GM12878 (cell line): ENCODE data around the gene UBE2J2. TPM values are rescaled to one million over a fixed set of nuclear protein-coding genes. Genes with fewer than 3 reads are reported as not detected.
A peak's percentile ranks its signal among the peaks of the same experiment; 100 is the strongest.

ENCODE experiments used
- ATAC-seq: fragments of 200-7000 bp; cut with Tn5 transposase; 3 replicates; pipeline ENCODE4 v1.9.1; 2020; ENCODE audit warnings: mild to moderate bottlenecking, moderate library complexity
- BruUV-seq: library from RNA; stranded (reverse); fragments of 400-500 nt; replicated peaks from 2 replicates; lab custom pipeline; 2021; lab: Mats Ljungman, UMichigan
- CTCF ChIA-PET: fragments of 300-600 bp; sonication (Branson Sonifier 250); formaldehyde crosslinking; extraction: SDS; loops from one replicate; lab custom pipeline; 2021; ENCODE audit warnings: inconsistent platforms; lab: Yijun Ruan, JAX
- POLR2A ChIA-PET: fragments of 350-600 bp; formaldehyde crosslinking; extraction: SDS; loops from one replicate; lab custom pipeline; 2021; ENCODE audit warnings: inconsistent platforms; lab: Charles Lee
- RAD21 ChIA-PET: fragments of 300-600 bp; sonication (Branson Sonifier 250); formaldehyde crosslinking; loops from one replicate; lab custom pipeline; 2023; ENCODE audit warnings: antibody characterized with exemption; ENCODE audit not compliant: unreplicated experiment; lab: Charles Lee
- SMC1A ChIA-PET: fragments of 300-600 bp; sonication (Branson Sonifier 250); formaldehyde crosslinking; loops from one replicate; lab custom pipeline; 2023; ENCODE audit not compliant: unreplicated experiment, uncharacterized antibody; lab: Charles Lee
- DNase-seq: peaks from one replicate; pipeline ENCODE4 v3.0.0-alpha.2; 2011; ENCODE audit warnings: low read depth, low spot score
- FAIRE-seq: peaks from 3 replicates; lab custom pipeline; 2011; peaks lifted over from hg19 to GRCh38; lab: Jason Lieb, UNC
- H2AFZ ChIP-seq: 2 replicates; pipeline ENCODE4 v1.6.0; 2011; ENCODE audit warnings: low read depth, low read length, control low read depth; ENCODE audit not compliant: control insufficient read depth
- H3K27ac ChIP-seq: 2 replicates; pipeline ENCODE4 v1.5.1; 2011; ENCODE audit warnings: control low read depth; ENCODE audit not compliant: control insufficient read depth, insufficient read depth
- H3K27me3 ChIP-seq, 2 experiments: replicated peaks in 1 of 2; 2 replicates each; pipeline versions ENCODE4 v1.6.0 to v1.6.1; 2011; ENCODE audit warnings: low read length in 1 of 2; ENCODE audit not compliant: control insufficient read depth in 2 of 2, insufficient read depth in 2 of 2
- H3K36me3 ChIP-seq, 2 experiments: 2 replicates each; pipeline ENCODE4 v1.5.1; 2011; ENCODE audit warnings: low read length in 1 of 2; ENCODE audit not compliant: control insufficient read depth in 2 of 2, insufficient read depth in 2 of 2
- H3K4me1 ChIP-seq: 2 replicates; pipeline ENCODE4 v1.6.1; 2011; ENCODE audit warnings: mild to moderate bottlenecking, low read length, moderate library complexity, mixed read lengths; ENCODE audit not compliant: control insufficient read depth, insufficient read depth
- H3K4me2 ChIP-seq: 2 replicates; pipeline ENCODE4 v1.6.0; 2011; ENCODE audit warnings: control low read depth; ENCODE audit not compliant: control insufficient read depth, insufficient read depth
- H3K4me3 ChIP-seq: fragments of 200-600 bp; sonication (generic); 2 replicates; pipeline ENCODE4 v1.5.1; 2016
- H3K79me2 ChIP-seq: 2 replicates; pipeline ENCODE4 v1.6.0; 2011; ENCODE audit warnings: low read length; ENCODE audit not compliant: control insufficient read depth, insufficient read depth
- H3K9ac ChIP-seq: 2 replicates; pipeline ENCODE4 v1.8.0; 2011; ENCODE audit warnings: low read length, control low read depth, mixed read lengths; ENCODE audit not compliant: control insufficient read depth, insufficient read depth
- H3K9me3 ChIP-seq: replicated peaks from 3 replicates; pipeline ENCODE4 v1.5.1; 2011; ENCODE audit warnings: mild to moderate bottlenecking, low read length; ENCODE audit not compliant: control insufficient read depth, insufficient read depth
- H4K20me1 ChIP-seq: 2 replicates; pipeline ENCODE4 v1.6.0; 2011; ENCODE audit not compliant: control insufficient read depth, insufficient read depth
- CUX1 ChIP-seq: IDR thresholded peaks from 2 replicates; pipeline ENCODE4 v1.6.1; 2012; ENCODE audit warnings: improper control_type of control experiment, low read depth, low read length; ENCODE audit not compliant: insufficient replicate concordance
- EGR1 ChIP-seq, 2 experiments: IDR thresholded peaks; 1 replicate in 1 of 2; 2 replicates in 1 of 2; pipeline ENCODE4 v1.6.1; 2011 to 2012; ENCODE audit warnings: low read depth in 2 of 2, low read length in 2 of 2, borderline replicate concordance in 1 of 2, mild to moderate bottlenecking in 1 of 2, moderate library complexity in 1 of 2
- EP300 ChIP-seq, 2 experiments: fragments of 150-350 bp in 1 of 2; IDR thresholded peaks; 2 replicates each; pipeline ENCODE4 v1.6.1; 2011 to 2012; ENCODE audit warnings: low read depth in 2 of 2, low read length in 2 of 2, borderline replicate concordance in 1 of 2, improper control_type of control experiment in 1 of 2, inconsistent platforms in 1 of 2; ENCODE audit not compliant: control insufficient read depth in 1 of 2
- IKZF1 ChIP-seq: fragments of 450-650 bp; conservative IDR thresholded peaks from 2 replicates; pipeline ENCODE4 v1.6.1; 2017; ENCODE audit warnings: antibody characterized with exemption, mild to moderate bottlenecking
- POLR2A ChIP-seq: IDR thresholded peaks from 2 replicates; pipeline ENCODE4 v1.6.1; 2011; ENCODE audit warnings: low read depth, mild to moderate bottlenecking, low read length
- RBBP5 ChIP-seq: fragments of 200-600 bp; sonication (generic); conservative IDR thresholded peaks from 2 replicates; pipeline ENCODE4 v1.6.1; 2016
- RELB ChIP-seq: fragments of 450-650 bp; IDR thresholded peaks from 2 replicates; pipeline ENCODE4 v1.6.1; 2017; ENCODE audit warnings: low read depth, mild to moderate bottlenecking, moderate library complexity
- WGBS: methylation state at CpG from one replicate; pipeline ENCODE4 v1.1.6; 2016; ENCODE audit warnings: low lambda C conversion rate; ENCODE audit not compliant: insufficient replicate concordance, insufficient coverage; ENCODE audit errors: missing lambda C conversion rate; 5-methylcytosine and 5-hydroxymethylcytosine counted together
- in situ Hi-C: fragments of 300-500 bp; cut with MboI; formaldehyde crosslinking; loops from 9 replicates; pipeline ENCODE4 v1.14.3; 2018; ENCODE audit warnings: mixed read lengths
- intact Hi-C: fragments of 100-400 bp; cut with micrococcal nuclease; formaldehyde crosslinking; loops from one replicate; pipeline ENCODE4 v1.14.2; 2022; ENCODE audit not compliant: unreplicated experiment
- polyA plus RNA-seq, 11 experiments: library from polyadenylated mRNA; depleted of rRNA in 4 of 11; unstranded in 6 of 11; stranded (reverse) in 5 of 11; fragments of >200 nt; fragmentation: Nextera tagmentation in 4 of 11; fragmentation: Illumina TruSeq in 1 of 11; extraction: Ambion mirVana in 4 of 11; extraction: Trizol in 1 of 11; gene quantifications; 1 replicate in 1 of 11; 2 replicates in 10 of 11; pipeline versions ENCODE4 v1.2.1 to v1.2.3, GENCODE V29; 2011 to 2016; ENCODE audit warnings: inconsistent platforms in 2 of 11, missing spikeins in 2 of 11, low read depth in 1 of 11
- total RNA-seq, 4 experiments: library from RNA; depleted of rRNA in 3 of 4; stranded (reverse); fragments of >200 nt in 3 of 4; fragmentation: Illumina TruSeq in 1 of 4; extraction: Trizol in 1 of 4; gene quantifications; 2 replicates each; pipeline versions ENCODE4 v1.2.1 to v1.2.3, GENCODE V29; 2013 to 2021

UBE2J2 gene
- total and polyA plus RNA-seq, 10 of the 15 experiments (the other 5 are each of a cell fraction or from before 2014, with no cell fraction given): 0.72 to 70.5 (median 49.2) TPM

- H3K27me3 ChIP-seq: no peaks in the 10 kb centered on the region
- peaks cover 32% of the 10 kb centered on the region for H3K79me2 ChIP-seq
- no peaks in the 10 kb centered on the region for H4K20me1 ChIP-seq
- no peak for ATAC-seq
- intact Hi-C loops: loop anchor here (5.0 kb wide), 1 partner anchor 112 kb away; no protein-coding TSS in a partner anchor
- in situ Hi-C loops: no loop called here
- no peak overlapping the region for H2AFZ ChIP-seq
- SMC1A ChIA-PET: no interaction called here
- CTCF ChIA-PET: no interaction called here
- no peak for FAIRE-seq
- H3K27ac ChIP-seq: no peak overlapping the region
- 89% methylated on average over 28 of the region's 28 CpGs for WGBS
- RAD21 ChIA-PET: no interaction called here
- no TSS peak for BruUV-seq
- POLR2A ChIA-PET: no interaction called here
- no peaks in the 10 kb centered on the region for H3K36me3 ChIP-seq
- H3K9ac ChIP-seq: no peak overlapping the region
- no peak for DNase-seq
- no peak overlapping the region for H3K4me3 ChIP-seq
- H3K4me2 ChIP-seq: 0 out of 2 replicates have a peak overlapping the region, but pooled peaks have one; percentile 12
- H3K9me3 ChIP-seq: no peaks in the 10 kb centered on the region; the same call in 2 of the 3 replicates
- TF ChIP-seq EP300 (IDR thresholded peaks at IDR 0.05; ENCODE audit: borderline replicate concordance in 1 of 2, control insufficient read depth in 1 of 2, low read depth in 2 of 2, low read length in 2 of 2): no peak
- TF ChIP-seq RELB: no peak
- peak; percentile 41; the same call in 1 of the 2 replicates for TF ChIP-seq POLR2A
- no peak for TF ChIP-seq CUX1
- no peak for TF ChIP-seq IKZF1
- TF ChIP-seq RBBP5: no peak
- no peak for TF ChIP-seq EGR1 (IDR thresholded peaks at IDR 0.05; ENCODE audit: borderline replicate concordance in 1 of 2, low read depth in 2 of 2, low read length in 2 of 2)
- H3K4me1 ChIP-seq: peaks cover 4% of the 10 kb centered on the region
These were observed 39.4 kb downstream of the UBE2J2 start for GRCh38 chr1:1234180-1234808.
